Medulla oblongata (tissue), 1 donor: ENCODE data around the gene PDE4D.

Source experiments
- DNase-seq: peaks from one replicate; pipeline ENCODE4 v3.0.0-alpha.2; 2015; ENCODE audit errors: extremely low spot score

The PDE4D gene

GRCh38 chr5:59209758-59210359 lies 683.7 kb downstream of the PDE4D start:
- DNase-seq = no peak

- no peak for DNase-seq
Measured at GRCh38 chr5:59208474-59208873, 685.1 kb downstream of the PDE4D start.

- DNase-seq = no peak
Measured at GRCh38 chr5:59207401-59207800, 686.1 kb downstream of the PDE4D start.

- no peak for DNase-seq
Measured at GRCh38 chr5:59206132-59206581, 687.4 kb downstream of the PDE4D start.

- DNase-seq = no peak
Measured at GRCh38 chr5:59204114-59204897, 689.2 kb downstream of the PDE4D start.

GRCh38 chr5:59199868-59200267 lies 693.7 kb downstream of the PDE4D start:
- no peak for DNase-seq

- DNase-seq = no peak
Measured at GRCh38 chr5:59198832-59199231, 694.7 kb downstream of the PDE4D start.

- DNase-seq = peak; percentile 37
Measured at GRCh38 chr5:59198365-59198764, 695.2 kb downstream of the PDE4D start.

- no peak for DNase-seq
Measured at GRCh38 chr5:59197911-59198310, 695.6 kb downstream of the PDE4D start.

GRCh38 chr5:59193616-59194319 lies 699.8 kb downstream of the PDE4D start:
- DNase-seq = no peak

- no peak for DNase-seq
Measured at GRCh38 chr5:59190746-59191145, 702.8 kb downstream of the PDE4D start.

GRCh38 chr5:59189472-59190244 lies 703.9 kb downstream of the PDE4D start:
- no peak for DNase-seq

GRCh38 chr5:59188419-59189225 lies 704.9 kb downstream of the PDE4D start:
- DNase-seq = peak; percentile 84

GRCh38 chr5:59187857-59188256 lies 705.7 kb downstream of the PDE4D start:
- peak; percentile 19 for DNase-seq

- DNase-seq = no peak
Measured at GRCh38 chr5:59186623-59187022, 706.9 kb downstream of the PDE4D start.

GRCh38 chr5:59185757-59186385 lies 707.7 kb downstream of the PDE4D start:
- DNase-seq = no peak

GRCh38 chr5:59184769-59185168 lies 708.8 kb downstream of the PDE4D start:
- DNase-seq = no peak

GRCh38 chr5:59182760-59183159 lies 710.8 kb downstream of the PDE4D start:
- no peak for DNase-seq

- no peak for DNase-seq
Measured at GRCh38 chr5:59180515-59180914, 713.0 kb downstream of the PDE4D start.

- DNase-seq = no peak
Measured at GRCh38 chr5:59179704-59180103, 713.8 kb downstream of the PDE4D start.

- DNase-seq = no peak
Measured at GRCh38 chr5:59178482-59178881, 715.0 kb downstream of the PDE4D start.
